Neutrophil (primary cell): ENCODE measurements around the gene NEK11.
"Not testable (repeated sequence)": the region's sequence is repeated elsewhere in the genome, so short reads cannot be mapped to it uniquely, and the experiment has no call there.

Experiments
- H3K27ac ChIP-seq: fragments of 200-600 bp; sonication (generic); 2 replicates; pipeline ENCODE4 v1.5.1; 2016; ENCODE audit warnings: mild to moderate bottlenecking, moderate library complexity
- H3K27me3 ChIP-seq: fragments of 200-600 bp; sonication (generic); 2 replicates; pipeline ENCODE4 v1.6.0; 2016; ENCODE audit warnings: mild to moderate bottlenecking
- H3K36me3 ChIP-seq: fragments of 200-600 bp; sonication (generic); 2 replicates; pipeline ENCODE4 v1.5.1; 2017
- H3K4me1 ChIP-seq, 2 experiments: fragments of 200-600 bp in 1 of 2; sonication (generic) in 1 of 2; 1 replicate in 1 of 2; 2 replicates in 1 of 2; pipeline versions ENCODE4 v1.5.1 to v1.6.1; 2013 to 2016; ENCODE audit warnings: low read depth in 1 of 2, low read length in 1 of 2, mild to moderate bottlenecking in 1 of 2, moderate library complexity in 1 of 2; ENCODE audit not compliant: control insufficient read depth in 1 of 2, insufficient read depth in 1 of 2
- H3K4me3 ChIP-seq, 2 experiments: fragments of 200-600 bp in 1 of 2; sonication (generic) in 1 of 2; 1 replicate in 1 of 2; 2 replicates in 1 of 2; pipeline ENCODE4 v1.5.1; 2013 to 2016; ENCODE audit warnings: low read depth in 1 of 2, low read length in 1 of 2, mild to moderate bottlenecking in 1 of 2, moderate library complexity in 1 of 2
- H3K9me3 ChIP-seq: fragments of 200-600 bp; sonication (generic); 2 replicates; pipeline ENCODE4 v1.5.1; 2016
- CTCF ChIP-seq: fragments of 200-600 bp; sonication (generic); IDR thresholded peaks from 2 replicates; pipeline ENCODE4 v1.5.1; 2016; ENCODE audit warnings: antibody characterized with exemption

Gene NEK11

GRCh38 chr3:131370935-131371687, 344.4 kb downstream of the NEK11 start:
- peaks cover 33% of the 10 kb centered on the region for H3K36me3 ChIP-seq
- no peaks in the 10 kb centered on the region for H3K27me3 ChIP-seq
- peaks cover 17 to 19% of the 10 kb centered on the region in 2 experiments for H3K4me1 ChIP-seq
- TF ChIP-seq CTCF = no peak
- H3K4me3 ChIP-seq = peak overlapping the region; percentile 36 to 38
- H3K27ac ChIP-seq = peak overlapping the region; percentile 82
- H3K9me3 ChIP-seq = no peaks in the 10 kb centered on the region

- H3K36me3 ChIP-seq = peaks cover 36% of the 10 kb centered on the region
- H3K9me3 ChIP-seq = no peaks in the 10 kb centered on the region
- no peak for TF ChIP-seq CTCF
- no peaks in the 10 kb centered on the region for H3K27me3 ChIP-seq
- peak overlapping the region; percentile 36 to 38 for H3K4me3 ChIP-seq
- H3K4me1 ChIP-seq = peaks cover 17 to 19% of the 10 kb centered on the region in 2 experiments
- H3K27ac ChIP-seq = peak overlapping the region; percentile 82
Observed at GRCh38 chr3:131371688-131372066, 345.0 kb downstream of the NEK11 start.

GRCh38 chr3:131374741-131375140, 348.1 kb downstream of the NEK11 start:
- H3K9me3 ChIP-seq = no peaks in the 10 kb centered on the region
- no peak for TF ChIP-seq CTCF
- H3K4me1 ChIP-seq = peaks cover 17 to 21% of the 10 kb centered on the region in 2 experiments
- no peaks in the 10 kb centered on the region for H3K27me3 ChIP-seq
- no peak overlapping the region for H3K27ac ChIP-seq
- H3K4me3 ChIP-seq = no peak overlapping the region
- peaks cover 36% of the 10 kb centered on the region for H3K36me3 ChIP-seq

GRCh38 chr3:131380821-131381444, 354.3 kb downstream of the NEK11 start:
- Histone ChIP-seq H3K36me3 (peaks cover 13% of the 10 kb centered on the region), H3K4me1 (peaks cover 30 to 33% of the 10 kb centered on the region in 2 experiments), H3K27ac (peak overlapping the region; percentile 89), H3K4me3 (peak overlapping the region; percentile 89 to 90)
- H3K27me3 ChIP-seq, H3K9me3 ChIP-seq: not testable (repeated sequence)

GRCh38 chr3:131381445-131382291, 355.0 kb downstream of the NEK11 start, which contains the start of gene NUDT16:
Gene NUDT16 (plus strand): TSS chr3:131381774. CDS start chr3:131381805, 31 bp downstream.
- no peaks in the 10 kb centered on the region for H3K9me3 ChIP-seq
- H3K27ac ChIP-seq = peak within 1 kb of the TSS; percentile 89
- H3K4me1 ChIP-seq = peaks cover 38 to 41% of the 10 kb centered on the region in 2 experiments
- peaks cover 8% of the 10 kb centered on the region for H3K36me3 ChIP-seq
- H3K27me3 ChIP-seq = no peaks in the 10 kb centered on the region
- TF ChIP-seq CTCF = peak; percentile 47
- H3K4me3 ChIP-seq = peak within 1 kb of the TSS; percentile 89 to 90
